Measurements from ENCODE around the gene PRDM2. TPM values are rescaled to one million over a fixed set of nuclear protein-coding genes. Genes with fewer than 3 reads are reported as not detected.

The PRDM2 gene
- total and polyA plus RNA-seq, 10 donors, result 12.0 to 75.7 (median 57.4) TPM

DNA sequence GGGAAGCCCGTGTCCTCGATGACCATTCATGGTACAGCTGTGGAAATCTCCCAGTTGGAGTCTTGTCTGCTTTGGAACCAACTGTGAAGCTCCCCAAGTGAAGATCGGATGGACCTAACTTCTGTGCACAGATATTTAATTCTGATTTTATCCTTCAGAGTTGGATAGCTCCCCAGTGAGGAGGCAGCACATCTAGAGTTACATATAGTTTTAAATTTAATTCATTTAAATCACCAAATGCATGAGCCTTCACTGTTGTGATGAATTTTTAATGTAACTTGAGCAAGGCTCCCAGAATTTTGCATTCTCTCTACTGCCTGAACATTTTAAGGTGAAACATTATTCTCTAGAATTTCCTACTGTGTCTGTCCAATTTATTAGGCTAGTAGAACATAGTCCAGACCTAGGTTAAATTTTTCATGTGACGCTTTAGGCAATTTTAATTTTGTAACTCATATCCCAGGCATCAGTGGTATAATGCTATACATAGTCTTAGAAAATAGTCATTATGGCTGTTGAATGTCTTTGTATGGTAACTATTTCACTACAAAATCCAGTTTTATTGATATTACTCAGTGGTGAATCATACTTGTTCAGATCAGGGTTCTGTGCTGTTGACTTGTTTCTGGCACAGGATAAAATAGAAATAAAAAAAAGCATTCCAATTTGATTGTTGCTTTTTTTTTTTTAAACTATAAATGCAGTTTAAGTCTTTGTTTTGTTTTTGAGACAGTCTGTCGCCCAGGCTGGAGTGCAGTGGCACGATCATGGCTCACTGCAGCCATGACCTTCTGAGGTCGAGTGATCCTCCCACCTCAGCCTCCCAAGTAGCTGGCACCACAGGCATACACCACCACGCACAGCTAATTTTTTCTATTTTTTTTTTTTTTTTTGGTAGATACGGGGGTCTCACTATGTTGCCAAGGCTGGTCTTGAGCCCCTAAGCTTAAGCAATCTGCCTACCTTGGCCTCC, 66.9 kb downstream of the PRDM2 start:
- TF ChIP-seq POLR2AphosphoS5 (IDR thresholded peaks at IDR 0.05), result no peak
- TF ChIP-seq POLR2A (IDR thresholded peaks at IDR 0.05), result no peak
- TF ChIP-seq, protein P1, sequence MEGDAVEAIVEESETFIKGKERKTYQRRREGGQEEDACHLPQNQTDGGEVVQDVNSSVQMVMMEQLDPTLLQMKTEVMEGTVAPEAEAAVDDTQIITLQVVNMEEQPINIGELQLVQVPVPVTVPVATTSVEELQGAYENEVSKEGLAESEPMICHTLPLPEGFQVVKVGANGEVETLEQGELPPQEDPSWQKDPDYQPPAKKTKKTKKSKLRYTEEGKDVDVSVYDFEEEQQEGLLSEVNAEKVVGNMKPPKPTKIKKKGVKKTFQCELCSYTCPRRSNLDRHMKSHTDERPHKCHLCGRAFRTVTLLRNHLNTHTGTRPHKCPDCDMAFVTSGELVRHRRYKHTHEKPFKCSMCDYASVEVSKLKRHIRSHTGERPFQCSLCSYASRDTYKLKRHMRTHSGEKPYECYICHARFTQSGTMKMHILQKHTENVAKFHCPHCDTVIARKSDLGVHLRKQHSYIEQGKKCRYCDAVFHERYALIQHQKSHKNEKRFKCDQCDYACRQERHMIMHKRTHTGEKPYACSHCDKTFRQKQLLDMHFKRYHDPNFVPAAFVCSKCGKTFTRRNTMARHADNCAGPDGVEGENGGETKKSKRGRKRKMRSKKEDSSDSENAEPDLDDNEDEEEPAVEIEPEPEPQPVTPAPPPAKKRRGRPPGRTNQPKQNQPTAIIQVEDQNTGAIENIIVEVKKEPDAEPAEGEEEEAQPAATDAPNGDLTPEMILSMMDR (IDR thresholded peaks at IDR 0.05 in 8 of 11, conservative IDR thresholded peaks at IDR 0.05 in 3 of 11), result no peak
- WGBS, 5 donors, result 93 to 96% (median 94%) methylated on average over 9 of the region's 9 CpGs
- intact Hi-C loops (cut with DNase I; ENCODE audit: low total_unique reads), result no loop called here
- H3K36me3 ChIP-seq, result peaks cover 0 to 45% (median 0%) of the 10 kb centered on the region in 6 donors
- peaks cover 13 to 94% (median 56%) of the 10 kb centered on the region in 6 donors for H3K4me1 ChIP-seq
- H3K9me3 ChIP-seq, result no peaks in the 10 kb centered on the region
- no peak overlapping the region for H3K4me3 ChIP-seq
- DNase-seq, result no peak
- H3K27ac ChIP-seq, result no peak overlapping the region
- H3K27me3 ChIP-seq (replicated peaks in 1 of 7), result no peaks in the 10 kb centered on the region

DNA sequence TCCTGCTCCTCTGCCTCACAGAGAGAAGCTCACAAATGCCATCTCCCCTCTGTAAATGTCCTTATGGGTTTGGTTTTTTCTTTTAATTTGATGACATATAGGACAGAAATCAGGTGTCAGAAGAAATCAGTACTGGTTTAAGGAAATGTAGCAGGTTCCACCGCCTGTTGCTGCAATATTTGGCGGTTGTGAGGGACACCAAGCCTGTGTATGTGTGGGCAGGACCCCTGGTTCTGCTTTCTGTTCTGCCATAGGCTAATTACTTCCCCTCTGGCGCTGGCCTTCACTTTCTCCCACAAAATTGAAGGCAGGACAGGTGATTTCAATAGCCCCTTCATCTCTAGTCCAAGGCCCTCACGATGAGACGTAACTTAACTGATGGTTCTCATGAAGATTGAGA, 69.2 kb downstream of the PRDM2 start:
- H3K9me3 ChIP-seq, result no peaks in the 10 kb centered on the region
- H3K27ac ChIP-seq, result peak overlapping the region in 1 of 8 donors; percentile 16
- no peak overlapping the region for H3K4me3 ChIP-seq
- H3K27me3 ChIP-seq (replicated peaks in 1 of 7), result no peaks in the 10 kb centered on the region
- 61 to 77% (median 69%) methylated on average over 5 of the region's 5 CpGs for WGBS, 5 donors
- peaks cover 4 to 71% (median 36%) of the 10 kb centered on the region in 6 donors for H3K4me1 ChIP-seq
- TF ChIP-seq POLR2AphosphoS5 (IDR thresholded peaks at IDR 0.05) (no peak), POLR2A (IDR thresholded peaks at IDR 0.05) (no peak)
- TF ChIP-seq, protein P1 (IDR thresholded peaks at IDR 0.05 in 8 of 11, conservative IDR thresholded peaks at IDR 0.05 in 3 of 11), result no peak
- no peak for DNase-seq
- H3K36me3 ChIP-seq, result peaks cover 0 to 53% (median 11%) of the 10 kb centered on the region in 6 donors
- intact Hi-C loops (cut with DNase I; ENCODE audit: low total_unique reads), result no loop called here

DNA sequence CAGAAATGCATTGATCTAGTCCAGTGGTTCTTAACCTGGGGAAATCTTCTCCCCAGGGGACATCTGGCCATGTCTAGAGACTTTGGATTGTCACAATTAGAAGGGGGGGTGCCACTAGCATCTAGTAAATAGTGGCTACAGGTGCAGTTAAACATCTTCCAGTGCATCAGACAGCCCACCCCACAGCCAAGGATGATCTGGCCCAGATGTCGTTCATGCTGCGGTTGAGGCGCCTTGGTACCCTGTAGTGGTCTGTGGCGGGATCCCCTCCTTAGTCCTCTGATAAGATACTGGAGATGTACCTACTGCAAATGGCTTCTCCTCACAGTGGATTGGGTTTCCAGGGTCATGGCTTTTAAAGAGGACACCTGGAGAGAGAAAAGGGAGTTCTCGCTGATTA, 69.8 kb downstream of the PRDM2 start:
- whole genome bisulfite sequencing, 5 donors, result 96 to 100% (median 97%) methylated on average over 5 of the region's 5 CpGs
- intact Hi-C loops (cut with DNase I; ENCODE audit: low total_unique reads), result no loop called here
- H3K27ac ChIP-seq, result no peak overlapping the region
- H3K4me1 ChIP-seq, result peaks cover 0 to 65% (median 30%) of the 10 kb centered on the region in 6 donors
- H3K36me3 ChIP-seq, result peaks cover 0 to 60% (median 17%) of the 10 kb centered on the region in 6 donors
- H3K27me3 ChIP-seq (replicated peaks in 1 of 7), result no peaks in the 10 kb centered on the region
- H3K9me3 ChIP-seq, result no peaks in the 10 kb centered on the region
- H3K4me3 ChIP-seq, result no peak overlapping the region
- TF ChIP-seq POLR2AphosphoS5 (IDR thresholded peaks at IDR 0.05), result no peak
- TF ChIP-seq, protein P1 (IDR thresholded peaks at IDR 0.05 in 8 of 11, conservative IDR thresholded peaks at IDR 0.05 in 3 of 11), result no peak
- TF ChIP-seq POLR2A (IDR thresholded peaks at IDR 0.05), result no peak
- no peak for DNase-seq

DNA sequence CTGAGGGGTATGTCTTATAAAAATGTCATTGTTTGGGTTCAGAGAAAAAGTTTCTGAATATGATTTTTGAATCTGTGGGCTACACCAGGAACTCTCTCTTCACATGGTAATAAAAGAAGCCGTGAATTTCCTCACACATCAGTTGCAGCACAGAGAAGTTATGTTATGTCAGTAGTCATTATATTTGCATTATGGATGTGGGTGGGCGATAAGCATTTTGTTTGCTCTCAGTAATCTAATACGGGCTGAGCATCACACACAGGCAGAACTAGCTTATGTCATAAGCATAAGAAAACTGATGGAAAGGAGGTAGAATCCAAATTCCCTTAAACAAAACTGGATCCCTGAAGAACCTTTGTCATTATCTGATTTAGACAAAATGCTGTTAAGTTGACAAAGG, 70.8 kb downstream of the PRDM2 start:
- intact Hi-C loops (cut with DNase I; ENCODE audit: low total_unique reads), result no loop called here
- Histone ChIP-seq H3K36me3 (peaks cover 0 to 68% (median 26%) of the 10 kb centered on the region in 6 donors), H3K4me1 (peaks cover 0 to 56% (median 24%) of the 10 kb centered on the region in 6 donors), H3K9me3 (no peaks in the 10 kb centered on the region), H3K4me3 (no peak overlapping the region), H3K27ac (no peak overlapping the region), H3K27me3 (replicated peaks in 1 of 7) (no peaks in the 10 kb centered on the region)
- TF ChIP-seq POLR2AphosphoS5 (IDR thresholded peaks at IDR 0.05) (no peak), POLR2A (IDR thresholded peaks at IDR 0.05) (no peak)
- TF ChIP-seq, protein P1 (IDR thresholded peaks at IDR 0.05 in 8 of 11, conservative IDR thresholded peaks at IDR 0.05 in 3 of 11), result no peak
- 60 to 83% (median 74%) methylated on average over 3 of the region's 3 CpGs for WGBS, 5 donors
- no peak for DNase-seq

Data from spleen (tissue), 11 donors.